ENCODE results near the gene SLC30A2. TPM values are rescaled to one million over a fixed set of nuclear protein-coding genes. Genes with fewer than 3 reads are reported as not detected.

The SLC30A2 gene
- total and polyA plus RNA-seq, 4 donors: under 0.01 to 0.12 (median 0.05) TPM; not detected in 1

- Histone ChIP-seq H3K27ac (ENCODE audit: low read depth in 1 of 2, low read length in 2 of 2) (no peak overlapping the region), H3K4me3 (ENCODE audit: low read depth in 1 of 3, low read length in 3 of 3) (no peak overlapping the region), H3K9ac (ENCODE audit: low read depth in 1 of 2, low read length in 2 of 2) (no peak overlapping the region), H3K27me3 (ENCODE audit: control insufficient read depth in 4 of 4, insufficient read depth in 4 of 4, low read length in 3 of 4) (no peaks in the 10 kb centered on the region), H3K4me1 (ENCODE audit: control insufficient read depth in 4 of 4, insufficient read depth in 4 of 4, low read length in 3 of 4) (peaks cover 4 to 21% (median 17%) of the 10 kb centered on the region in 4 donors), H3K9me3 (ENCODE audit: control insufficient read depth in 4 of 4, low read length in 3 of 4) (no peaks in the 10 kb centered on the region), H3K36me3 (ENCODE audit: control insufficient read depth in 4 of 4, insufficient read depth in 3 of 4, low read depth in 1 of 4, low read length in 3 of 4) (no peaks in the 10 kb centered on the region)
- WGBS: 94% methylated on average over 6 of the region's 6 CpGs
- TF ChIP-seq EGR1 (IDR thresholded peaks at IDR 0.05; ENCODE audit: low read depth in 2 of 2): no peak
- no peak for DNase-seq (ENCODE audit: low spot score)
These were observed 25.0 kb upstream of the SLC30A2 start for GRCh38 chr1:26070963-26071342.

- H3K27ac ChIP-seq (ENCODE audit: low read depth in 1 of 2, low read length in 2 of 2): no peak overlapping the region
- H3K9me3 ChIP-seq (ENCODE audit: control insufficient read depth in 4 of 4, low read length in 3 of 4): no peaks in the 10 kb centered on the region
- no peak for TF ChIP-seq SP1 (IDR thresholded peaks at IDR 0.05)
- TF ChIP-seq FOXA1 (IDR thresholded peaks at IDR 0.05): no peak
- TF ChIP-seq REST (IDR thresholded peaks at IDR 0.05): no peak
- no peak for TF ChIP-seq MAX (IDR thresholded peaks at IDR 0.05)
- TF ChIP-seq GABPA (IDR thresholded peaks at IDR 0.05 in 1 of 2, conservative IDR thresholded peaks at IDR 0.05 in 1 of 2): no peak
- TF ChIP-seq YY1 (IDR thresholded peaks at IDR 0.05): no peak
- TF ChIP-seq ATF3 (IDR thresholded peaks at IDR 0.05): no peak
- H3K27me3 ChIP-seq (ENCODE audit: control insufficient read depth in 4 of 4, insufficient read depth in 4 of 4, low read length in 3 of 4): no peaks in the 10 kb centered on the region
- WGBS: 93% methylated on average over 4 of the region's 4 CpGs
- no peak for DNase-seq (ENCODE audit: low spot score)
- no peak overlapping the region for H3K9ac ChIP-seq (ENCODE audit: low read depth in 1 of 2, low read length in 2 of 2)
- no peaks in the 10 kb centered on the region for H3K36me3 ChIP-seq (ENCODE audit: control insufficient read depth in 4 of 4, insufficient read depth in 3 of 4, low read depth in 1 of 4, low read length in 3 of 4)
- H3K4me3 ChIP-seq (ENCODE audit: low read depth in 1 of 3, low read length in 3 of 3): no peak overlapping the region
- H3K4me1 ChIP-seq (ENCODE audit: control insufficient read depth in 4 of 4, insufficient read depth in 4 of 4, low read length in 3 of 4): peaks cover 2 to 16% (median 12%) of the 10 kb centered on the region in 4 donors
These were observed 24.5 kb upstream of the SLC30A2 start for GRCh38 chr1:26070296-26070962.

GRCh38 chr1:26069941-26070295 is 24.0 kb upstream of the SLC30A2 start:
- no peak overlapping the region for H3K27ac ChIP-seq (ENCODE audit: low read depth in 1 of 2, low read length in 2 of 2)
- WGBS: 72% methylated on average over 1 of the region's 1 CpG
- no peak for DNase-seq (ENCODE audit: low spot score)
- H3K36me3 ChIP-seq (ENCODE audit: control insufficient read depth in 4 of 4, insufficient read depth in 3 of 4, low read depth in 1 of 4, low read length in 3 of 4): no peaks in the 10 kb centered on the region
- no peaks in the 10 kb centered on the region for H3K27me3 ChIP-seq (ENCODE audit: control insufficient read depth in 4 of 4, insufficient read depth in 4 of 4, low read length in 3 of 4)
- H3K4me1 ChIP-seq (ENCODE audit: control insufficient read depth in 4 of 4, insufficient read depth in 4 of 4, low read length in 3 of 4): peaks cover 2 to 13% (median 10%) of the 10 kb centered on the region in 4 donors
- no peaks in the 10 kb centered on the region for H3K9me3 ChIP-seq (ENCODE audit: control insufficient read depth in 4 of 4, low read length in 3 of 4)
- no peak overlapping the region for H3K9ac ChIP-seq (ENCODE audit: low read depth in 1 of 2, low read length in 2 of 2)
- H3K4me3 ChIP-seq (ENCODE audit: low read depth in 1 of 3, low read length in 3 of 3): no peak overlapping the region
- TF ChIP-seq REST (IDR thresholded peaks at IDR 0.05) (no peak), SP1 (IDR thresholded peaks at IDR 0.05) (no peak), RAD21 (IDR thresholded peaks at IDR 0.05) (no peak), JUND (IDR thresholded peaks at IDR 0.05) (no peak), NR2F2 (IDR thresholded peaks at IDR 0.05) (no peak), FOXA2 (IDR thresholded peaks at IDR 0.05) (no peak), EGR1 (IDR thresholded peaks at IDR 0.05; ENCODE audit: low read depth in 2 of 2) (no peak), YY1 (IDR thresholded peaks at IDR 0.05) (no peak), FOXA1 (IDR thresholded peaks at IDR 0.05) (no peak), MAX (IDR thresholded peaks at IDR 0.05) (no peak), HNF4G (IDR thresholded peaks at IDR 0.05) (no peak), ATF3 (IDR thresholded peaks at IDR 0.05) (no peak), RXRA (IDR thresholded peaks at IDR 0.05) (no peak), GABPA (IDR thresholded peaks at IDR 0.05 in 1 of 2, conservative IDR thresholded peaks at IDR 0.05 in 1 of 2) (no peak), HNF4A (conservative IDR thresholded peaks at IDR 0.05) (no peak), ZBTB33 (IDR thresholded peaks at IDR 0.05) (no peak)
